ENCODE measurements around the gene CHSY3.
A peak's percentile ranks its signal among the peaks of the same experiment; 100 is the strongest.

Gene CHSY3

GRCh38 chr5:130032807-130033206 is 128.5 kb downstream of the CHSY3 start:
- no peak for DNase-seq

- no peak for DNase-seq
Observed at GRCh38 chr5:130034566-130035210, 130.4 kb downstream of the CHSY3 start.

DNA sequence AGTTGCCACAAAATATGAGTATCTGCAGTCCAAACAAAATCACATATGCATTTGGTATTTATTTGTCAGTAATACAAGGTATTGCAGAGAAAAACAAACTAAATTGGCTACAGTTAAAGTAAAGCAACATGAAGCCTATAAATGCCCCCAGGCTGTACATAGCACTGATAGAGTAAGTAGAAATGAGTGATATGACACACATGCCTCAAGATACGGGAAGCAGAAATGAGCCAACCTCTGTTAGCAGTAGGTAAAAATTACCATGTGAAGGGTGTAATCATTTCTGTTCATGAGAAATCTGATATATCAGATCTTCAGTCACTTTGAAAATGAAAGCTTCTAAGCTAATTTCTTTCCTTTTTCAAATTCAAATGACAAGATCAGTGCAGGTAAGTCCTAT is 131.1 kb downstream of the CHSY3 start:
- DNase-seq = no peak

- DNase-seq = no peak
Observed at GRCh38 chr5:130037905-130038304, 133.6 kb downstream of the CHSY3 start.

GRCh38 chr5:130043834-130044233 is 139.6 kb downstream of the CHSY3 start:
- DNase-seq = peak; percentile 1

DNA sequence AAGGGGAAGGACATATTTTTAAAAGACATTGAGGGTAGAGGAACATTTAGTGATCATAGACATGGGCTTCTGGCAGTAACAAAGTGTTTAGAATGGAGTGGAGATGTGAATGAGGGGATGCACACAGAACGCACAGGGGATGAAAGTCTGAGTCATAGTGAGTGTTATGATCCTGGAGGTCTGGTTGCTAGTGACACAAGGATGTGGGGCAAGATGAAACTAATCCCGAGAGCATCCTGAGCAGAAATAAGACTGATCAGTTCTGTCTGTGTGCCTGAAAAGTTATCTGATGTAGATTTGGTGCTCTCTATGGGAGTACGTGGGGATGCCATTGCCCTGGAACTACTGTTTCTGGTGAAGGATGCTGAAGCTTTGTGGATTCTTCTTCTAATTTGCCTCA is 141.1 kb downstream of the CHSY3 start:
- no peak for DNase-seq

- DNase-seq = no peak
Observed at GRCh38 chr5:130050585-130050984, 146.3 kb downstream of the CHSY3 start.

DNA sequence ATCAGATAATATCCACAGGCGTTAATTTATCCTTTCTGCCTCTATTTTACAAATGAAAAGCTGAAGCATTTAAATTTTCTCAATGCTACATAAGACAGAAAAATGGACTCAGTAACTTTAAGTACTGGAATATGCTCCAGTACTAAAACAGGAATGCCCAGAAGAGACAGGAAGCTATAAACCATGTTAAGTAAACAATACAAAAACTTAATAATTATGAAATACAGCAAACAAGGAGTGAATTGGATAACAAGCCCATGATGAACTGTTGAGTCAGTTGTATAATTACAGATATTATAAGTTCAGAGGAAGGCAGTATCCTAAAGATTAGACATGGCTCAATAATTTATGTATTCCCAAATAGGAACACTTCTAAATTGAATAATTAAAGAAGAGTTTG is 148.5 kb downstream of the CHSY3 start:
- DNase-seq = no peak

- DNase-seq = no peak
Observed at GRCh38 chr5:130055572-130055971, 151.3 kb downstream of the CHSY3 start.

GRCh38 chr5:130061746-130062145 is 157.5 kb downstream of the CHSY3 start:
- DNase-seq = no peak

GRCh38 chr5:130063603-130064002 is 159.3 kb downstream of the CHSY3 start:
- DNase-seq = no peak

GRCh38 chr5:130064484-130064883 is 160.2 kb downstream of the CHSY3 start:
- DNase-seq = no peak

GRCh38 chr5:130065617-130066016 is 161.4 kb downstream of the CHSY3 start:
- DNase-seq = no peak

- no peak for DNase-seq
Observed at GRCh38 chr5:130066644-130067043, 162.4 kb downstream of the CHSY3 start.

DNA sequence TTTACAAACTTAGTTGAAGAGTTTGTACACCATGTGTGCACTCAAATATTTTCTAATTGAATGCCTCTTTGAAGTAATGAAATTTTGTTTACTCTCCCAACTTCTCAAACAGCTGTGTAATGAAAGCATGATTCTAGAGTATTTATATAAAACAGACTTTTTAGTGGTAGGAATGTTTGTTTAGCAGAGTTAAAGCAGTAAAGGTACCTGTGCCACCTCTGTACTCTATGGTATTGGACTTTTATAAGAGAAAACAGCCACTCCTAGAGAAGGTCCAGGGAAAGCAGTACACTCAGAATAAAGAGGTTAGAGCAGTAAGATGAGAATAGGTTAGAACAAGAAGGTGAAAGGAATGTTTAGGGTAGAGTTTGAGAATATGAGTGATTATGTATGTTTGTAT is 163.1 kb downstream of the CHSY3 start:
- DNase-seq = no peak

- no peak for DNase-seq
Observed at GRCh38 chr5:130068101-130068500, 163.8 kb downstream of the CHSY3 start.

- DNase-seq = no peak
Observed at GRCh38 chr5:130068988-130069387, 164.7 kb downstream of the CHSY3 start.

- no peak for DNase-seq
Observed at GRCh38 chr5:130074820-130075219, 170.6 kb downstream of the CHSY3 start.

DNA sequence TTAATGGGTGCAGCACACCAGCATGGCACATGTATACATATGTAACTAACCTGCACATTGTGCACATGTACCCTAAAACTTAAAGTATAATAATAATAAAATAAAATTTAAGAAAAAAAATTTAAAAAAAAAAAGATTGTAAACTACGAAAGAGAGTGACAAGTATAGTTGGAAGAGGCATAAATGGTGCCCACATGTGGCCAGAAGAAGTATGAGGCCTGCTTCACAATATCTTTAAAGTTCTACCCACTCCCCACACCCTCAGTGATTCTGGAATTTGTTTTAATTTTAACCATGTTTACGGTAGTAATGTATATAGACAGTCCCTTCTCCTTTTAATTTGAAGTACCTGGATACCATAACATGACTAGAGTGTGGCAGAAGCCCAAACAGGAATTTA is 172.7 kb downstream of the CHSY3 start:
- DNase-seq = no peak

DNA sequence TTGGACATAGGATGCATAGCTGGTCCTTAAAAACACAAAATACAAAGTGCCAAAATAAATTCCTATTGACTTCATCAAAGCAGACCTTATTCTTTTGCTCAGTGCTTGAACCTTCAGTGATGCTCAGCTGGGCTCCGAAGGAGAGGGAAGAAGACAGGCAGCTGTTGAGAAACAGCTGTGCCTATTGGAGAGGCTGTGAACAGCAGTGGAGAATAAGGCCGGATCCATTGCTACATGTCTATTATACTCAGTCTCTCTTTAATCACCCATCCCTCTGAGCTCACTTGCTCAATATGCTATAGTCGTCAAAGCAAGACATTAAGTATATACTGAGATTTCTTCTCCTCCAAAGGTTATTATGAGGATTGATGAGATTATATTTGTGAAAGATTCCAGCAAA is 174.4 kb downstream of the CHSY3 start:
- no peak for DNase-seq

DNA sequence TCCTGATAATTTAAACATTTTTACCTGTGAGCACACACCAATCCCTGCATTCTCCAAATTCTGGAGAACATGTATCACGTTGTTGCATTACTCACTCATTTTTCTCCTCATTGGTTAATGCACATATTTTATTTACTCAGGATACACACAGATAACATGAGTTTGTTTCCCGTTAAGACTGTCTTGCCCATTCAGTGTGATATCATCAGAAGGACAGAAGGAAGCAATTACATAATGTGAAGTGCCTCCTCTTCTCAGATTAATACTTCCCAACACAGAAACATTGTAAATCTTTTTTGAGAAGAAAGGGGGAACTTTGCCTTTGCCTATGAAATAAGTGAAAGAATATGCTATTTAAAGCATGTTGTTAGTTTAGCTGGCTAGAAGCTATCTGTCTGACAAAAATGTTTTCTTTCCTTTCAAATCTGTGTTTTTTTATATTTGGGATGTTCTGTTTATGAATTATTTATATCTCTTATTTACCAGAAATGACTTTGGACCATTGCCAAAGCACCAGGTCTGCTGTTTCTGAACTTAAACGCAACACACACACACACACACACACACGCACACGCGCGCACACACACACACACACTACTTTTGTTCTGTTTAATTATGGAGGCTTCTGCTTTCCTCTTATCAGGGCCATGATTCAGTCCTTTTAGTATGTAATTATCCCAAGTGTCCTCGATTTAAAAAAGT is 186.5 kb downstream of the CHSY3 start:
- no peak for DNase-seq

DNA sequence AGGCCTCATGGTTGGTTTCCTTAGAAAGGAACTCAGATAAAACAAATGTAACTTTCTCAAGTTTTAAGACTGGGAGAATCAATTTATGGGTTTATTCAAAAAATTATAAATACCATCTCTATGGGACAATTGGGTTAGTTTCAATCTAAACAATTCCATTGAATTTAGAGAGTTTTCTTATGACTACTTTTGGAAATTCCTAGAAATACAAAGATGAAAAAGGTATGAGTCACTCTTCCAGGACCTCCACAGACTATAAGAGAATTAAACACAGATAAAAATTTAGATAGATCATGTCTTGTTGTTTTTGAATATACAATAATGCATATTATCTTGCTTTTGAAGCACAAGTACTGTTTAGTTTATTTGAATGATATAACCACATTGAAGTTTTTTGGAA is 188.7 kb downstream of the CHSY3 start:
- no peak for DNase-seq

DNA sequence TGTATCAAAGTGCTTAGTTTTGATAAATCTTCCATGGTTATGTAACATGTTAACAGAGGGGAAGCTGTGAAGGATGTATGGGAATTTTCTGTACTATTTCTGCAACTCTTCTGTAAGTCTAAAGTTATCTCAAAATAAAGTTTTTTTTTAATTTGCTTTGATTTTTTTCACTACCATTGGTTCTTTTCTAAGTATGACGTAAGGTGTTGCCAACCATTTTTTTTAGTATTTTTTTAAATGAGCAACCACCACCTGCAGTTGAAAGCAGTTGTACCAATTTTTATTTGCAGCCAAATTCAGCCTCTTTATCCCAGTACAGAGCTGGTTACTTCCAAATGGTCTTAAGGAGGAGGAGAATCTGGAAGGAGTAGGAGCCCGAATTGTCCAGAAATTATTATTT is 192.2 kb downstream of the CHSY3 start:
- no peak for DNase-seq

- no peak for DNase-seq
Observed at GRCh38 chr5:130099008-130099407, 194.7 kb downstream of the CHSY3 start.

- DNase-seq = peak; percentile 3
Observed at GRCh38 chr5:130102375-130102774, 198.1 kb downstream of the CHSY3 start.
